ENCODE data around the gene HSD17B12. TPM values are rescaled to one million over a fixed set of nuclear protein-coding genes. Genes with fewer than 3 reads are reported as not detected.
A peak's percentile ranks its signal among the peaks of the same experiment; 100 is the strongest.

HSD17B12 gene
- total RNA-seq, 1 donor from 2014 or later = 84.9 TPM

- H3K27ac Mint-ChIP-seq = no peak overlapping the region
- H3K9me3 Mint-ChIP-seq (ENCODE audit: low read depth) = peaks cover 8% of the 10 kb centered on the region
- H3K4me3 Mint-ChIP-seq (ENCODE audit: low read depth) = no peak overlapping the region
- no peaks in the 10 kb centered on the region for H3K4me1 Mint-ChIP-seq (ENCODE audit: low read depth)
- H3K36me3 Mint-ChIP-seq (ENCODE audit: insufficient read depth) = peaks cover 18% of the 10 kb centered on the region
- TF ChIP-seq CTCF (IDR thresholded peaks at IDR 0.05; ENCODE audit: unreplicated experiment) = no peak
- no peaks in the 10 kb centered on the region for H3K27me3 Mint-ChIP-seq
- no peak for DNase-seq (ENCODE audit: low spot score, unreplicated experiment)
Measured at GRCh38 chr11:43789700-43790443, 109.3 kb downstream of the HSD17B12 start.

GRCh38 chr11:43790444-43790794, 109.9 kb downstream of the HSD17B12 start:
- Mint-ChIP-seq H3K4me3 (ENCODE audit: low read depth) (no peak overlapping the region), H3K36me3 (ENCODE audit: insufficient read depth) (peaks cover 15% of the 10 kb centered on the region)

GRCh38 chr11:43797337-43797736, 116.8 kb downstream of the HSD17B12 start:
- Mint-ChIP-seq H3K27me3 (no peaks in the 10 kb centered on the region), H3K27ac (no peak overlapping the region), H3K4me1 (ENCODE audit: low read depth) (no peaks in the 10 kb centered on the region), H3K36me3 (ENCODE audit: insufficient read depth) (peaks cover 15% of the 10 kb centered on the region), H3K4me3 (ENCODE audit: low read depth) (no peak overlapping the region), H3K9me3 (ENCODE audit: low read depth) (no peaks in the 10 kb centered on the region)
- no peak for TF ChIP-seq CTCF (IDR thresholded peaks at IDR 0.05; ENCODE audit: unreplicated experiment)
- DNase-seq (ENCODE audit: low spot score, unreplicated experiment) = no peak

More at GRCh38 chr11:43790444-43790794, 109.9 kb downstream of the HSD17B12 start:
- Mint-ChIP-seq H3K27me3 (no peaks in the 10 kb centered on the region), H3K27ac (no peak overlapping the region), H3K4me1 (ENCODE audit: low read depth) (no peaks in the 10 kb centered on the region), H3K9me3 (ENCODE audit: low read depth) (peaks cover 5% of the 10 kb centered on the region)
- no peak for TF ChIP-seq CTCF (IDR thresholded peaks at IDR 0.05; ENCODE audit: unreplicated experiment)
- no peak for DNase-seq (ENCODE audit: low spot score, unreplicated experiment)

- no peak for DNase-seq (ENCODE audit: low spot score, unreplicated experiment)
- TF ChIP-seq CTCF (IDR thresholded peaks at IDR 0.05; ENCODE audit: unreplicated experiment) = no peak
Measured at GRCh38 chr11:43797866-43798265, 117.3 kb downstream of the HSD17B12 start.

GRCh38 chr11:43802509-43802908, 122.0 kb downstream of the HSD17B12 start:
- Mint-ChIP-seq H3K9me3 (ENCODE audit: low read depth) (peaks cover 7% of the 10 kb centered on the region), H3K4me3 (ENCODE audit: low read depth) (no peak overlapping the region), H3K27me3 (no peaks in the 10 kb centered on the region), H3K36me3 (ENCODE audit: insufficient read depth) (peaks cover 35% of the 10 kb centered on the region), H3K27ac (no peak overlapping the region), H3K4me1 (ENCODE audit: low read depth) (no peaks in the 10 kb centered on the region)
- TF ChIP-seq CTCF (IDR thresholded peaks at IDR 0.05; ENCODE audit: unreplicated experiment) = peak; percentile 30
- no peak for DNase-seq (ENCODE audit: low spot score, unreplicated experiment)

More at GRCh38 chr11:43797866-43798265, 117.3 kb downstream of the HSD17B12 start:
- peaks cover 15% of the 10 kb centered on the region for H3K36me3 Mint-ChIP-seq (ENCODE audit: insufficient read depth)
- no peaks in the 10 kb centered on the region for H3K9me3 Mint-ChIP-seq (ENCODE audit: low read depth)
- H3K27me3 Mint-ChIP-seq = no peaks in the 10 kb centered on the region
- no peak overlapping the region for H3K27ac Mint-ChIP-seq
- no peaks in the 10 kb centered on the region for H3K4me1 Mint-ChIP-seq (ENCODE audit: low read depth)
- no peak overlapping the region for H3K4me3 Mint-ChIP-seq (ENCODE audit: low read depth)

Data from progenitor cell of endocrine pancreas (in vitro differentiated cells).